AG20443 (cell line): ENCODE data around the gene MEGF11.

ENCODE experiments used
- DNase-seq: peaks from one replicate; pipeline ENCODE4 v3.0.0; 2012; ENCODE audit warnings: low spot score, mixed read lengths

MEGF11 gene

DNA sequence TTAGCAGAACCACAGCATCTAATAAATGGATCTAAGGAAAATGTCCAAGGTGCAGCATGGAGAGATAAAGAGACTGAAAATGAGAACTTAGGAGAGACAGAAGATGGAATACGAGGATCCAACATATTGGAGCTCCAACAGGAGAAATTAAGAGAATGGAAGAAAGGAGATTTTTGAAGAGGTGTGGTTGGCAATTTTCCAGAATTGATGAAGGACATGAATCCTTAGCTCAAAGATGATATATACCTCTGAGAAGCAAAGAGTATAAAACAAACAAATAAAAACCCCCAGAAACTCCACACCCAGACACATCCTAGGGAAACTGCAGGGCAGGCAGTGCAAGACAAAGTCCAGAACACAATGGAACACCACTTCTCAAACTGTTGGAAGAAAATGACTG is 141.2 kb downstream of the MEGF11 start:
- no peak for DNase-seq

DNA sequence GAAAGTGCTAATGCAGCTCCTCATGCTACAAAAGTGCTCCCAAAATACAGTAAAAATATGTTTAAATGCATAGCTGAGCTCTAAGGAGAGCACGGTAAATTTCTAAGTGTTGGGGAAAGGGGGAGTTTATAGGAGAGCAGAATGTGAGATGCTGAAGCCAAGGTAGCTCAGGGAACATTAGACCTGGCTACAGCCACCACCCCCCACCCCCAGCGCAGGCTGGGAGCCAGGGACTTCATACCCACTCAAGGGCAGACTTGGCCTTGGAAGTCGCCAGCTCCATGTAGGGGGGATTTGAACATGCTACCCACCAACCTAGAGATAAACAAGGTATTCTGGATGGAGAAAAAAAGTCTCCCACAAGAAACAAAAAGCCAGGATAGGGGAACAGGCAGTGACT is 142.2 kb downstream of the MEGF11 start:
- no peak for DNase-seq

DNA sequence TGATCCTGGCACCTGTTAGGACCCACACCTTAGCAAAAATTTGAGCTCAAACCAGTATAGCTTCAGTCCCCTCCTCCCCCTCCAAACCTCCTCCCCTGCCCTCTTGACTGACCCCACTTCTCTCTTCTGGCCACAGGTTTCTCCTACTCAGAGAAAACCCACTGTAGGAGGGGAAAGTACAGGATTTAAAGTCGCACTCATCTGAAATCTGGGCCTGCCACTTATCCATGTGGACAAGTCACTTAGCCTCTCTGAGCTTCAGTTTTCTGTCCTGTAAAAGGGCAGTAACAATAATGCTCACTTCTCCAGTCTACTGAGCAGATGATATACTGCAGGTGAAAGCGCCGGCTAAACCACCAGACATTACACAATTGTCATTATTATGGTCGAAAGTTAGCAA is 142.7 kb downstream of the MEGF11 start:
- DNase-seq = no peak

DNA sequence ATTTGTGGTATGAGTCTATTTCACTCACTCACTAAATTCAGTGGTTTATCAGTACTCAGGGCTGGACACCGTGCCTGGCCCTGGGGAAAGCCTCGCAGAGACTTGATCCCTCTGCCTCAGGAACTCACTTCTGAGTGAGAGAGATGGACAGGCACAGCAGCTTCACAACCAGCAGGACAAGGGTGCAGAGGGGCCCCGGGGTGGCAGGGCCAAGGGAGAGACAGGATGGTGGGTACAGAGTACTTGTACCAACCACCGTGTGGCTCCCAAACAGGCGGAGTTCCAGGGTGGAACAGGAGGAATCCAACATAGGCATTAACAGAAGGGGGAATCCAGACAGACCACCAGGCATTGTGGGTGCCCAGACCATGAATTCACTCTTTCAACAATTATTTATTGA is 143.7 kb downstream of the MEGF11 start:
- DNase-seq = no peak

DNA sequence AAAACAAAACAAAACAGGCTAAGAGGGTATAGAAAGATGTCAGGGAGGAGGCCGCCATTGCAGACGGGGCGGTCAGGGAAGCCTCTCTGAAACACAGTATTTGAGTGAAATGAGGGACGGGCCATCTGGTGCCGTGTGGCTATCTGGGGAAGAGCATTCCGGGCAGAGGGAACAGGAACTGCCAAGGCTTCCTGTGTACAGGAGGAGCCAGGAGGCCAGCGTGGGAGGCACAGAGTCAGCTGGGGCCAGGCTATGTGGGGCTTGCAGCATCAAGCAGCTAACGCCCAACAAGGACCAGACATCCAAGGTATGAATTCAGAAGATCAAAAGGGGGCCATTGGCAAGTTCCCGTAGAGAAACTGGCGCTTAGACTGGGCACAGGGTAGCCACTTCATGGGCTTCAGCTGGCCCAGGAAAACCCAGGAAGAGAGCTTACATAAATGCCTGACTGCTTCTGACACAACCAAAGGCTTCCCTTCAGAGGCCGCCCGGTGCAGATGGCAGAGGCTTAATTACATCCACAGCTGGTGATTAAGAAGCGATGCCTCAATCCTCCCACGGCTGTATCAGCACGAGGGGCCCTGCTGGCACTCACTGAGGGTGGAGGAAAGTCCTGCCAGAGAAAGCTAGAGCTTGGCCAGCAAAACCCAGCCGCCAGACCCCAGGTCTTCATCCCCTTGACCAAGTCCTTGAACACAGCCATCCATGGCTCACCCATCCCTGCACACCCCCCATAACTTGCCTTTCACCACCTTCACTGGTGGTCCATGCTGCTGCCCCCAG is 144.9 kb downstream of the MEGF11 start:
- DNase-seq = no peak

DNA sequence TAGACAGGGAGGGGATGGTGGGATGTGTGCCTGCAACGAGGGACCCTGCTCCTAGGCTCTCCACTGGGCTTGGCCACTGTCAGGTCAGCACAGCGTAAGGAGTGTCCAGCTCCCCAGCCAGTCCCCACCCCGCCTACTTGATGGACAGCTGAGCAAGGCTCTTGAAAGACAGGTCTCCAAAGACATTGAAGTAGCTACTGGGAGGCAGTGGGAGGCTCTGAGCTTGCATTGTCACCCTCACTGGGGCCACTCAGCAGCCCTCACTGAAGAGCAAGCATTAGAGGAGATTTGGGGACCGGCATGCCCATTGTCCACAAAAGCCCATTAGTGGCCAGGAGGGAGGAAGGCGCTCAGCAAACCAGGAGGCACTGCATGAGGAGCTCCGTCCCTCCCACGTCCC is 146.5 kb downstream of the MEGF11 start:
- DNase-seq = no peak

DNA sequence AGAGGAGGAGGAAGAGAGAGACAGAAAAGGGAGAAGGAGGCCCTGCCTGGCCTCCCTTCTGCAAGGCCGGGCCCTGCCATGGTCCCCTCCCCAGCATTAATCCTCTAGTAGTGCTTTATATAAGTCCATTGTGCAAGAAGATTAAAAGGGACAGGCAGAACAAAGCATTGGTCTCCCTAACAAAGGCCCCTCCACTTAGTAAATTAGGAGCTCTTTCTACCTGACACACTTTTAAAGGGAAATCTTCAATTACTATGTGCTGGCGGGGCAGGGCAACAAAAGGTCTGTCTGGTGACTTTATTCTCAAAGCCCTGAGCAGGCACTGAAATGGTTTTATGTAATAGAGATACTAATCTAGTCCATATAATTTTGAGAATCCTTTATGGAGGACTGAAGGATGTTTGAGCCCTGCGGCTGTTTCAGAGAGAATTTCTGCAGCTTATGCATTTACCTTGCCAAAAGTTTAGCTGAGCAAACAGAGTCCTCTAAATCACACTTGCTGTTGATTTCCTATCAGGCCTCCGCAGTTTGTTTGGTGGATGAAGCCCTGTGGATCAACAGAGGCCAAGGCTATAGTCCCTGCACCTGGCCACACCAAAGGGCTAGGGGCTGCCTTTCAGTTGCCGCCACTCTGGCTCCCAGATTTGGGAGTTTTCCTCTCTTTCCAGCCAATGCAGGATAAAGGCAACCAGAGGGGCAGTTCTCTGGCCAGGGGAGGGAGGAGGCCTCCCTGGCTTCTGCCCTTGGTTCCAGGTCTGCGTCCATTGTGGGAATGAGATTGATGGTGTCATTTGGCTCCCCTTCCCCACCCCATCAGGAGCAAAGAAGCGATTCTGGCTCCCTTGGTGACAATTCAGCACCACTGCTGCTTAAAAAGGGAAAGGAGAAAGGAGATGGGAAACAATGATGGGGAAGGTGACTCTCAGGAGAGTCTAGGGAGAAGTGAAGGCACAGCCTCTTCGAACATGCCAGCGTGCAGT is 148.0 kb downstream of the MEGF11 start:
- no peak for DNase-seq

DNA sequence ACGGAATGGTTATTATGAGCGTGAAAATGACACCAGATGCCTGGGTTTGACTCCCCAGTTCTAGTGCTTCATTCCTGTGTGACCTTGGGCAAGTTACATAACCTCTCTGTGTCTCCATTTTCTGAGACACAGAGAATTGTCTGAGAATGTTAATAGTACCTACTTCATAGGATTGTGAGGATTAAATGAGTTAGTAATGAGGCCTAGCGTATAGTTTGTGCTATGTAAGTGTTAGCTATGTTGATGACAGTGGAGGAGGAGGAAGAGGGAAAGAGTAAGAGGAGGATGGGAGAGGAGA is 150.3 kb downstream of the MEGF11 start:
- DNase-seq = no peak

DNA sequence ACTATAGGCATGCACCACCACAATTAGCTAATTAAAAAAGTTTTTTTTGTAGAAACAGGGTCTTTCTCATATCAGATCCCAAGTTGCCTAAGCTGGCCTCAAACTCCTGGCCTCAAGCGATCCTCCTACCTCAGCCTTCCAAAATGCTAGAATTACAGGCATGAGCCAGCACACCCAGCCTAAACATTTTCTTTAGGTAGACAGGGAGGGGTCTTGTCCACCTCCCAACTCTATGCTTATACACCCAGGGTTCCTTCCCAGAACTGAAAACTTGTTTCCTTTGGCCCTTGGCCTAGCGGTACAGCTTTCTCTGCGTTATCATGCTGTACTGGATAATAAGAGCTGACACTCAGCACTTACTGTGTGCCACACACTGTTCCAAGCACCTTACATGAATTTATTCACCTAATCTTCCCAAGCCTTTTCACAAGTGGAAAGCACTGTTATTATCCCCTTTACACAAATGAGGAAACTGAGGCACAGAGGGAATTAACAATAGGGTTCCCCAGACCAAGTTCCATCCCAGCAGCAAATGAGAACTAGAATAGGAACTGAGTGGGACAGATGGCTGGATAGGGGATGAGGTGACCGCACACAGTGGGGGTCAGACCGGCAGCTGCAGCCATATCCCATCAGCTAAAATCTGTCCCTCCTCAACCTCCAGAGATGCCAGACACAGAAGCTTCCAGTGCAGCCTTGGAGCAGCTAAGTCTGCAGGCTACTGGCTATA is 150.8 kb downstream of the MEGF11 start:
- no peak for DNase-seq

DNA sequence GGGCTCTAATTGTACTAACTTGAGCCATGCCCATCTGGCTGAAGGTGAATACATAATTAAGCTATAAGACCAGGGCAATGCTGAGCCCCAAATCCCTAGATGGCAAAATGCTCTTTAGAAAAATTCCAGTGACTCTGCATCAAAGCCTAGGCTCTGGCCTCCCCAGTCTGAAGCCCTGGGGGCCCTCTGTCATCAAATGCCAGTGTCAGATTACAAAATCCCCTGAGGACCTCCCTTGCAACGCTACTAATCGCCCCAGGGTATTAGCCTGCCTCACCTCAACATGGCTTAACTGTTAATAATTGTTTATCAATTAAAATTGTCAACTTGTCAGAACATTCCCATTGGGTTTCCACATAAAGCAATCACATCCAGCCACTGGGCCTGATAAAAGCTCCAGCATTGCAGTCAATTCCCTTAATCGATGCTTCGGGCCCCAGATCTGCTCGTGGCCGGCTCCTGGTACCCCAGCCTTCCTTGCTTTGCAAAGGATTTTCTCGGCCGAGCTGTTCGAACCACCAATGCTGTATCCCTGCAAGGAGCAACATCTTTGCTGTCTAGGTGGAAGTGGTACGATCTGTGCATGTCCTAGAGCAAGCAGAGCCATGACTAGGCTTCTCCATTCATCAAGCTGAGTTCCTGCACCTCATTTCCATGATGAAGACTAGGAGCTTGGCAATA is 151.7 kb downstream of the MEGF11 start:
- no peak for DNase-seq

DNA sequence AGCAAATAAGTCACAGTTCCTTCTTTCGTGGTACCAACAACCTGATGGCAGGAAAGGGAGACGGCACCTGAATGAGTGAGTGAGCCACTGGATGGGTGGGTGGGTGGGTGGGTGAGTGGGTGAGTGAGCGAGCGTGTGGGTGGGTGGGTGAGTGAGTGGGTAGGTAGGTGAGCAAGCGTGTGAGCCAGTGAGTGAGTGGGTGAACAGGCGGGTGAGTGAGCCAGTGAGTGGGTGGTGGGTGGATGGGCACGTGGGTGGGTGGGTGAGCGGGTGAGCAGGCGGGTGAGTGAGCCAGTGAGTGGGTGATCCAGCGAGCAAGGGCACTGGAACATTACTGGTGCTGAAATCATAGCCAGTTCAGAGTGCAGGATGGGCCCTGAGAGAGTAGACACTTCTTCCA is 152.8 kb downstream of the MEGF11 start:
- DNase-seq = no peak

DNA sequence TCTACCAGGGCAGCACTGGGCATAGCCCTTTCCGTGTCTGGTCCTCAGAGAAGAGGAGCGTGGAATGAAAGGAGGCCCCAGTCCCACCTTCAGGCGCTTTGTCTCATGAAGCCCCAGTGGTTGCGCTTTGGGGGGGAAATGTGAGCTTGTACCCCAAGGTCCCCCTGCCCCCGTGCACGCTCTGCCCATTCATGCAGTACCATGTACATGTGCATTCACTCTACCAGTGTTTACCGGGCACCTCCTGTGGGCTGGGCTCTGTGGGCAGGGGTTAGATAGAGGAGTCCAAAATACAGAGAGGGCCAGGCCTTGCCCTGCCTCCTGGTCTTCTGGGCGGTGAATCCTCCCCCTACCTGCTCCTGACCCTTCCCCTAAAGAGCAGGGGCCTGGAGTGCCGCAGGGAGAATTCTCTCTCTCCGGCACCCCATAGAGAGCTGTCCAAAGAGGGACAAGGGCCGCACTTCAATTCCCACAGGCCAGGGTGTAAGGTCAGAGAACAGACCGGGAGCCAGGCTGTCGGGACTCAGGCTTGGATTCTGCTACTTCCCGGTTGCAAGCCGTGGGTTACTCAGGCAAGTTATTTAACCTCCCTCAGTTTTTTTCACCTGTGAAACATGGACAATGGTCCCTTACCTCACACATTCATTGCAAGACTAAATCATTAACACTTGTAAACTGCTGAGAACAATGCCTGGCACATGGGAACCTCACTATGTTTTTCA is 153.4 kb downstream of the MEGF11 start:
- no peak for DNase-seq

DNA sequence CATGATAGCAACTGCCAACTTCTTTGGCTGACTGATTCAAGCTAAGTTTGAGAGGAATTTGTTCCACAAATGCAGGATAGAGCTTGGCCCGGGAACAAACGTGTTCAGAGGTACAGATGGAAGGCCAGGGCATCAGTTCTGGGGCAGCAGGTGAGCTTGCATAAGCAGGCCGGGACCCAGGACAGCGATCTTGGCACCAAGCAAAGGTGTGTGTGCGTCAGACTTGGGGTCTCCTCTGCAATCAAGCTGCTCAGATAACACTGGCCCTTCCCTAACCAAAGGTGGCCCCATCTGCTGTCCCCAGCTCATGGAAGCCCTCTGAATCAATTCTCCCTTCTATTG is 155.6 kb downstream of the MEGF11 start:
- no peak for DNase-seq

DNA sequence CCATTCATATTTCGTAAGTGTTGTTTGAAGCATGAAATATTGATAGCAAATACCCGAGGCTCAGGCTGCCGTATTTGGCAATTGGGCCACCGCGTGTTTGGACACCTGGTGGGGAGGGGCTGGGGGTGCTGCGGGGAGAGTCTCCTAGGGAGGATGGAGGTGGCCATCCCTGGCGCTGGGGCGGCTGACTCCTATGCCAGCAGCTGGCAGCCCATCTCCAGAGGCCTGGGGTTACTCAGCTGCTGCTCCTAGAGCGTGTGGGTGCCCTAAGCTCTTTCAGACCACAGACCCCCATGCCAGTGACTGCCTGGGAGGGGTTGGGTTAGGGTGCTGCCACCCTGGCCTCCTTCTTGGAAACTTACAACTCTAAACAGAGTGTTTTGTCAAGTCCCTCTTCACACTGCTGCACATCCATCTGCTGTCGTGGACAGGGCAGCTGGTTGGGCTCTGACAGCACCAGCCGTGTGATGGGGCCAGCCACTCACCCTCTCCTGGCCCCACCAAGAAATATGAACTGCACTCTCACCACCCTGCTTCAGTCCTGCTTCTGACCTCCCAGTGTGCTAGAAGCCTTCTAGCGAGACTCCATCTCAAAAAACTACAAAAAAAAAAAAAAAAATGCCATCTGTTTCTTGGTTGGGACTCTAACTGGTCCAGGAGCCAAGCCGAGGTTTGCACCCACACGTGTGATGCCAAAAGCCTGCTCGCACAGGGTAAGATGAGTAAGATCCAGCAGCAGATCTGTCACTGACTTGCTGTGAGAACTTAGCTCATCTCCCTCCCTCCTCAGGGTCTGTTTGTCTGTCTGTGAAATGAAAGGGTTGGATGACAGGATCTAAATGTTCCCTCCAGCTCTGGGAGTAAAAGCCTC is 156.2 kb downstream of the MEGF11 start:
- DNase-seq = no peak

DNA sequence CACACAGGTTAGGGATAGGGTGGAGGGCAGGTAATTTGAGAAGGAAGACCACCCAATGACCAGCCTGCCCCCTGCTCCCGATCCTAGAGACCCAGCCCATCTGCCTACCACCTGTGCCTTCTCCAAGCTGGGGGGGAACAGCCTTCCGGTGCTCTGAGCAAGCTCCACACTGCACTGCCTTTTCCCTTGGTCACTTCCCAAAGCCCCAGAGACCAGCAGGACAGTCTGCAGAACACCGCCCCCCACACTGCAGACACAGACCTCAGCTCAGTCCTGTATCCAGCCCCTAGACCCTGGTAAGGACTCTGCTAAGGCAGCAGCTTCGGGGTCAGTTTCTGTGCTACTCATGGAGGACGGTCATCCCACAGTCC is 156.9 kb downstream of the MEGF11 start:
- no peak for DNase-seq

DNA sequence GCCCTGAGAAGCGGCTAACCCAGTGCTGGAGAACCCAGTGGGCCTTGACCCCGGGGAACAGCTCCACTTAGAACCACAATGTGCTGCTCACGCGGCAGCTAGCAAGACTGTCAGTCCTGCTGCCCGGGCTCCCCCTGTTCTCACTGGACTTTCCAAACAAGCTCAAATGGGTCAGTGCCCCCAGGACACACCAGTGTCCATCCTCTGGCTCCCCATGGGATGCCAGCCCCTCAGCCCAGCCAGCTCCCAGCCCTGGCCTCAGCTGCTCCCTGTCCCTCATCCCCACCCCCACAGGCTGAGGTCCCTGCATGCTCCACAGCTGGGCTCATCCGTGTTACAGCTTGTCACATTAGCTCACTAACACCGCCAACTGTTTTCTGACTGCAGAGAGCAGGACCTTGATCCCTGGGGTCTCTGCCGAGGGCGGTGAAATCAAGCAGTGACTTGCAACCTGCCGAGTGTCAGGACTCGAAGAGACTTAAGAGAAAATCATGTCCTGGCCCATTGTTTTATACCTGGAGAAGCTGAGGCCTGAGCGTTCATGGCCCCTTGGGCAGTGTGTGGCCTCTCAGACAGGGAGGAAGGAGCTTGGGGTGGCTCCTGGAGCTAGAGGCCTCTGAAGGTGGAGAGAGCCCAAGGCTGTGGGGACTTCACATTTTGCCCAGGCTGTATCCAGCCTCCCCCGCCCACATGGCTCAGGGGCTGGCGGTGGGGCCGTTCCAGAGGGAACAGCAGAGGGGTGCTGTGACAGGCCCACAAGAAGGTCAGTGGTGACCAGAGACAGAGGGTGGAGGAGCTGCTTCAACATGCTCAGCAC is 157.5 kb downstream of the MEGF11 start:
- DNase-seq = no peak

DNA sequence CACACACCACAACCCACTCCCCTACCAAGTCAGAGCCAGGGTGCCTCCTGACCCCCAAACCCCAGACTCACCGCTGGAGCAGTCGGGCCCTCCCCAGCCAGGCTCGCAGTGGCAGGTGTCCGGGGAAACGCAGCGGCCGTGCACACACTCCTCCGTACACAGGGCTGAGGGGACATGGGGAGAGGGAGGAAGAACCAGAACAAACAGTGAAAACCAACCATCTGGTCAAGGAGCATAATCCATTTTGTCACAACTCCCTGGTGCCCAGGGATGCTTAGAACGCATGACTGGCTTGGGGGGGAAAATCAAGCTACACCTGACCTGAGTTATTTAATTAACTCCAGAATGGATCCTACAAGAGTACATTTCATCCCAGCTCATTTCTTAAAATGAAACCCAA is 159.2 kb downstream of the MEGF11 start:
- DNase-seq = no peak

DNA sequence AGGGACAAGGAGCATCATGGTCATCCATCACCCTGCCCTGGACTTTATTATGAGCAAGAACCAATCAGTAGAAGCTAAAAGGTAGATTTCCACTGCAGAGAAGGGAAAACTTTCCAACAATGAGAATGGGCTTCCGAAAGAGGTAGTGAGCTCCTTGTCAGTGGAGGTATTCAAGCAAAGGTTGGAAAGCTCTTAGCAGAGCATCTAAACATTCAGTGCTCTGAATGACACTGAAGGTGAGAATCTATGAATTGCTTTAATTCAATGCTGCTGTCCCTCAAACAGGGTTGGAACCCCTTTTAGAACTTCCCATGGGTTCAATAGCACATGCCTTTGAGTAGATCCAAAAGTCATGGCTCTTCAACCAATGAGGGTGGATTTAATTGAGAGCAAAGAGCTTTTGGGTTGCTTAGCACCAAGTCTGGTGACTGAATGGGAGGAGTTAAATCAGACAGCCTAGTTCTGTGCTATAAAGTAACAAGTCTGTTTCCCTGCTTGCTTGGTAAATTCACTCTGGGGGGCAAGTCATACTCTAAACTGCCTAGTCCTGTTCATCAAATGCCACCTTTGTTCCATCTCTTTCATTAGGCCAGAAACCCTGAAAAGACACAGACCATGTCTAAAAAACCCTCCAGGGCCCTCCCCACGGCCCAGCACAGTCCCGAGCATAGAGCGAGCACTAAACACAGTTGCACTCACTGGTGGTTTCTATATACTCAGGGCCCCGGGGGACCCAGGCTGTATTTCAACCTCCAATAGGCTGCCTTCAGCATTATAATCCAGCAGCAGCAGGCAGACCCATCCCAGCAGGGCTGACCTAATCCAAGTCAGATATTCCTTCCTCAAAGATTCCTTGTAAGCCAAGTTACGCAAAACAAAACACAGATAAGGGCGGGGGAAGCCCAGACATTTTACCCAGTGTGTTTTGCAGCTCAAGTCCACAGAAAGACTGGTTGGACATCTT is 161.2 kb downstream of the MEGF11 start:
- no peak for DNase-seq

DNA sequence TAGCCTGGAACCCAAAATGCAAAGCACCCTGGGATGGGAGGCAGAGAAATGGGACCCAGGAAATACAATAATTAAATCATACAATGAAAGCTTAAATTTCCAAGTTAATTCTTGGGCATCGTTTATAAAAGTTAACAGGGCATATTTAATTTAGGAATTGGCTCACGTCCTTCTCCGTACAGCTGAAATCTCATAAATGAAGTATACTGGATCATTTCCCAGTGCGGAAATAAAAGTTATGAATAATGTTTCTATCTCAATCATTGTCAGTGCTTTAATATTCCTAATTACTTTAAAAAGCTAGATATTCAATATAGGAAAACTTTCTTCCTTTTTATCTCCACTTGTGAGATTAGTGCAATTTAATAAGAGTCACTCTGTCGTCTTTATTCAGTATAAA is 164.0 kb downstream of the MEGF11 start:
- no peak for DNase-seq
